C4-2B (cell line): ENCODE measurements around the gene LMF2.

ENCODE experiments used
- H3K27ac ChIP-seq: fragments of 450-650 bp; 2 replicates; pipeline ENCODE4 v1.5.1; 2017
- CTCF ChIP-seq: fragments of 450-650 bp; conservative IDR thresholded peaks from 2 replicates; pipeline ENCODE4 v1.5.1; 2017; ENCODE audit warnings: mild to moderate bottlenecking
- ZFX ChIP-seq: fragments of 450-650 bp; IDR thresholded peaks from 2 replicates; pipeline ENCODE4 v1.6.1; 2017

The LMF2 gene

GRCh38 chr22:50490531-50491308 is 16.8 kb downstream of the LMF2 start:
- TF ChIP-seq ZFX (no peak), CTCF (no peak)
- H3K27ac ChIP-seq: peak overlapping the region; percentile 56

- H3K27ac ChIP-seq: no peak overlapping the region; the same call in 1 of the 2 replicates
- TF ChIP-seq ZFX: no peak
- TF ChIP-seq CTCF: no peak
Measured at GRCh38 chr22:50489363-50490243, 17.9 kb downstream of the LMF2 start.

DNA sequence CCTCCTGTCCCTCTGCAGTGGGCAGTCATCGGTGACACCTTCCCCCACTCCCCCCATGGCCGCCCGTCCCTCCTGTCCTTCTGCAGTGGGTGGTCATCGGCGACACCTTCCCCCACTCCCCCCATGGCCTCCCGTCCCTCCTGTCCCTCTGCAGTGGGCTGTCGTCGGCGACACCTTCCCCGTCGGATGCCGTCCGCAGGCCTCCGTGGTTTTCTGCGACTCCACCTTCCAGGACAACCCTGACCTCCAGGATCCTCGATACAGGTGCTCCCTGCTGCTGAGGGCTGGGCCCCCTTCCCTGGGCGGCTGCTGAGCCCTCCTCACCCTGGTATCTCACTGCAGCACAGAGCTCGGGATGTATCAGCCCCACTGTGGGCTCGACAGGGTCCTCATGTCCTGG is 18.6 kb downstream of the LMF2 start:
- TF ChIP-seq ZFX: no peak
- TF ChIP-seq CTCF: no peak
- H3K27ac ChIP-seq: no peak overlapping the region

GRCh38 chr22:50488006-50488677 is 19.4 kb downstream of the LMF2 start:
- no peak overlapping the region for H3K27ac ChIP-seq
- no peak for TF ChIP-seq ZFX

DNA sequence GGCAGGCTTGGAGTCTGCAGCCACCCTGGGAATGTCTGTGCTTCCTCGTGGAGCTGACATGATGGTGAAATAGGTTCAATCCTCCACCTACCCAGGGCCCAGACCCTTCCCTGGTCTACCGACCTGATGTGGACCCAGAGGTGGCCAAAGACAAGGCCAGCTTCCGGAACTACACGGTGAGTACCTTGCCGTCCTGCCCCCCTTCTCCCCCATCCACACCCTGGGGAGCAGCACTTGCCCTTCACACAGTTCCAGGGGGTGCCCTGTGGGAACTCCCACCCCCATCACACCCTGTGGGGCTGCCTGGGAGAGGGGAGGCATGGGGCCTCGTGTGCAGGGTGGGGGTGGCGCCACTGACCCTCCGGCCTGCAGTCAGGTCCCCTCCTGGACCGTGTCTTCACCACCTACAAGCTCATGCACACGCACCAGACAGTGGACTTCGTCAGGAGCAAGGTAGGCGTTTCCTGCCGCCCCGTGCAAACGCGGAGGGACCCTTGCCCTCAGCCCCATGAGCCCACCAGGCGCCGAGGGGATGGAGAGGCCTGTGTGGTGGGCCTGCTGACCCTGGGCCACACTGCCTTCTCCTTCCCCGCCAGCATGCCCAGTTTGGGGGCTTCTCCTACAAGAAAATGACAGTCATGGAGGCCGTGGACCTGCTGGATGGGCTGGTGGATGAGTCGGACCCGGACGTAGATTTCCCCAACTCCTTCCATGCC is 20.1 kb downstream of the LMF2 start:
- TF ChIP-seq CTCF: no peak
- TF ChIP-seq ZFX: no peak

GRCh38 chr22:50486561-50487289 is 20.8 kb downstream of the LMF2 start, which contains the start of gene MIOX:
Gene MIOX (plus strand): TSS chr22:50486859. CDS start chr22:50486898, 39 bp downstream.
- H3K27ac ChIP-seq: peak within 1 kb of the TSS; percentile 24; the same call in 1 of the 2 replicates
- TF ChIP-seq CTCF (no peak), ZFX (no peak)

More for the DNA sequence above, 20.1 kb downstream of the LMF2 start:
- H3K27ac ChIP-seq: no peak overlapping the region
